Neuron (in vitro differentiated cells): ENCODE data around the gene PAPLN.
"Not testable (repeated sequence)": the region's sequence is repeated elsewhere in the genome, so short reads cannot be mapped to it uniquely, and the experiment has no call there.

Experiments
- H2AFZ ChIP-seq: one replicate; pipeline ENCODE4 v1.6.1; 2013; ENCODE audit warnings: low read depth, mild to moderate bottlenecking, inconsistent platforms, low read length, moderate library complexity
- H3K27me3 ChIP-seq: one replicate; pipeline ENCODE4 v1.6.1; 2013; ENCODE audit warnings: low read length; ENCODE audit not compliant: insufficient read depth
- H3K36me3 ChIP-seq: one replicate; pipeline ENCODE4 v1.6.1; 2013; ENCODE audit warnings: low read length; ENCODE audit not compliant: insufficient read depth
- H3K4me1 ChIP-seq: one replicate; pipeline ENCODE4 v1.6.1; 2013; ENCODE audit warnings: low read length; ENCODE audit not compliant: insufficient read depth
- H3K4me3 ChIP-seq: 2 replicates; pipeline ENCODE4 v1.5.1; 2013; ENCODE audit warnings: mild to moderate bottlenecking, low read length, moderate library complexity
- H3K9me3 ChIP-seq: one replicate; pipeline ENCODE4 v1.6.1; 2013; ENCODE audit warnings: low read length

The PAPLN gene

DNA sequence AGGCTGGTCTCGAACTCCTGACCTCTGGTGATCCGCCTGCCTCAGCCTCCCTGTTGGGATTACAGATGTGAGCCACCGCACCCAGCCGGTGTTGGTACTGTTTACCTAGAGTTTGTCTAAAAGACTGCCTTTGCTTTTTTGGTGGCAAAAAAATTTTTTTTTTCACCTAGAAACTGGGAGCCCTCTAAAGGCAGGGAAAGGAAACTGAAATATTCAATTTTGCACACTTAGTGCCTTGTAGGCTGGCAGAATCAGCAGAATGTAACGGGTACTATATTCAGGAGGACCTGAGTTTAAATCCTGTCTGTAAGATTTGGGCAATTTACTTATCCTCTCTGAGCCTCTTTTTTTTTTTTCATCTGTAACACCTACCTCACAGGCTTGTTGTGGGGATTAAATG is 43.6 kb downstream of the PAPLN start:
- no peaks in the 10 kb centered on the region for H3K9me3 ChIP-seq
- no peak overlapping the region for H3K4me3 ChIP-seq
- peaks cover 43% of the 10 kb centered on the region for H3K36me3 ChIP-seq
- H3K27me3 ChIP-seq: no peaks in the 10 kb centered on the region
- no peak overlapping the region for H2AFZ ChIP-seq
- H3K4me1 ChIP-seq: no peaks in the 10 kb centered on the region

DNA sequence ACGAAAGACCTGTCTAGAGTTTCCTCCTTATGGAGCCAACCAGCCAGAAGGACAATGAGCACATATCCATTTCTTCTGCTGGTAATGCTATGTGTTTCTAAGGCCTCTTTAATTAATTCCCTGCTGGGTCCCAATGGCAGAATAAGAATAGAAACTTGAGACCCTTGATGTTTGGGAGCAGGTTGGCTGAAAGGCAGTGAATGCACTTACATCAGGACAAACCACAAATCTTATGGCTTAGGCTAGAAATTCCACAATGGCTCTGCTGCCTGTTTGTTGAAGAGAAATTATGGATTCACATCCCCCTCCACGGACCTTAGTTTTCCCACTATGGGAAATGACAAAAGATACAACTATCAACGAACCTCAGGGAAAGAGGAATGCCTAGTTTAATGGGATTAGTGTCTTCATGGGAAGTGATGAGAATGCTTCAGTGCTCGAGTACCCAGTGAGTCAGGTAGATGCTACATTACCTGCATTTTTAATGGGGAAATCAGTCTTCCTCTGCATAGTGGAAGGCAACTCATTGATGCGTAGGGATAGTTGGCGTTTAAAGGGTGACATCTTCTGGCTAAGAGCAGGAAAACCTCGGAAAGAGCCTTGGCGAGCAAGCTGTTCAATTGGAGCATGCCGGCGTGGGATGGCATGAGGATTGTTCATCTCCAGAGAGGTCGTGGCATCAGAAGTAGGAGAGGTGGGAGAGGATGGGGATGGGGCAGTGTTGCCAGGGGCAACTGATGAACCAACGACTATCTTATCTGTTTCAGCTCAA is 46.5 kb downstream of the PAPLN start:
- H3K36me3 ChIP-seq: peaks cover 30% of the 10 kb centered on the region
- no peaks in the 10 kb centered on the region for H3K9me3 ChIP-seq
- no peaks in the 10 kb centered on the region for H3K4me1 ChIP-seq
- H3K27me3 ChIP-seq: no peaks in the 10 kb centered on the region
- no peak overlapping the region for H3K4me3 ChIP-seq
- H2AFZ ChIP-seq: no peak overlapping the region

DNA sequence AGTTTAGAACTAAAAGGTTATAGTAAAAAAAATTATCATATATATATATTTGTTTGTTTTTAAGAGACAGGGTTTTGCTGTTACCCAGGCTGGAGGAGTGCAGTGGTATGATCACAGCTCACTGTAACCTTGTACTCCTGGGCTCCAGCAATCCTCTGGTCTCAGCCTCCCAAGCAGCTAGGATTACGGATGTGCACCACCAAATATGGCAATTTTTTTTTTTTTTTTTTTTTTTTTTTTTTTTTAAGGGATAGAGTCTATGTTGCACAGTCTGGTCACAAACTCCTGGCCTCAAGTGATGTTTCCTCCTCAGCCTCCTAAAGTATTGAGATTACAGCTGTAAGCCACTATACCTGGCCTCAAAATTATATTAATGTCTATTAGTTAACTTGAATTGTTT is 48.7 kb downstream of the PAPLN start:
- no peak overlapping the region for H3K4me3 ChIP-seq
- H3K4me1 ChIP-seq: no peaks in the 10 kb centered on the region
- no peak overlapping the region for H2AFZ ChIP-seq
- H3K9me3 ChIP-seq: no peaks in the 10 kb centered on the region
- H3K36me3 ChIP-seq: peaks cover 25% of the 10 kb centered on the region
- no peaks in the 10 kb centered on the region for H3K27me3 ChIP-seq

DNA sequence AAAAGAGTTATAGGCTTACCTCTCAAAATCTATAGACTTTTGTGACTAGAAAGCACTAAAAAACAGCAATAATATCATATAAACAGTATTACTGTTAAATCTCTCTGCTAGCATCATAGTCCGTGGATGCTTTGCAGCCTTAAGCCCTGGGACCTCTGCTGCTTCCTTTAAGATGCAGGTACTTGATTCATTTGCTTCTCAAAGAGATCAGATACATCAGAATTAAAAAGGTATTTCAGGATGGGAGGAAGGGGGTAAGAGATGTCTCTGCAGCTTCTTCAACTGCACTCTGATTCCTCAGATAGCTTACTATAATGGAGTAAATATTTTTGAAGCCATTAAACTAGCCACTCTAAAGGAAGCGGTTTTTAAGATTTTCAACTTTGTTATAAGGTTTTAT is 49.3 kb downstream of the PAPLN start:
- H3K9me3 ChIP-seq: no peaks in the 10 kb centered on the region
- H3K36me3 ChIP-seq: peaks cover 24% of the 10 kb centered on the region

DNA sequence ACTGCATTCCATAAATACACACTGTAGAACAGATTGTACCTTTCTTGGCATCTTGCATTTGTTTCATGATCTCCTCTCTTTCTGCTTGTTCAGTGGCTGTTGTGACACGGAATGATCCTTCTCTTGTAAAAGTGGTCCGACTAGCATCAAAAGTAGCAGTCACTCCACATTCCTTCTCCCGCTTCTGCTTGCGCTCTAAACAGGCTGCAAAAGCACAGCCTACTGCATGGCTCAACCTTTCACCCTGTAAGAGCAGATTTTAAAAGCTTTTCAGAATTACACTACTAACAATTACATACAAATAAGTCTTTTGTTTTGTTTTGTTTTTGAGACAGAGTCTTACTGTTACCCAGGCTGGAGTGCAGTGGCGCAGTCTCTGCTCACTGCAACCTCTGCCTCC is 49.8 kb downstream of the PAPLN start:
- no peak overlapping the region for H2AFZ ChIP-seq
- H3K36me3 ChIP-seq: peaks cover 19% of the 10 kb centered on the region
- H3K9me3 ChIP-seq: no peaks in the 10 kb centered on the region
- no peaks in the 10 kb centered on the region for H3K4me1 ChIP-seq
- H3K27me3 ChIP-seq: no peaks in the 10 kb centered on the region
- no peak overlapping the region for H3K4me3 ChIP-seq

More for the DNA sequence above, 49.3 kb downstream of the PAPLN start:
- no peak overlapping the region for H3K4me3 ChIP-seq
- no peaks in the 10 kb centered on the region for H3K27me3 ChIP-seq
- no peaks in the 10 kb centered on the region for H3K4me1 ChIP-seq
- no peak overlapping the region for H2AFZ ChIP-seq

DNA sequence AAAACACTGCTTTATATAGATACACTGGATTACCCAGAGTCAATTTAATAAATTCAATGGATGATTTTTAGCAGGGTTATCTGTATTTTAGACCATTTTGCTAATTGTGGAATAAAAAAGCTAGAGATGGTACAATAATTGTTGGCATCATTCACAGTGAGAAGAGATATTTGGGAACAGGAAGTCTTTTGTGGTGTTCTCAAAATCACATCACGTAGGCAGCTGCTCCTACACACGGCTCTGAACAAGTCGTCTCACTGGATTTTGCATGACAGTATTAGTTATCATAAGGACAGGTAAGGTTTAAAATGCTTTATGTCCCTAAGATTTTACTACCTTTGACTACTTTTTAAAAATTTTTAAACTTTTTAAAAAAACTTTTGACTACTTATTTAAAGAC is 52.0 kb downstream of the PAPLN start:
- H2AFZ ChIP-seq: no peak overlapping the region
- no peaks in the 10 kb centered on the region for H3K9me3 ChIP-seq
- H3K4me3 ChIP-seq: no peak overlapping the region
- H3K27me3 ChIP-seq: no peaks in the 10 kb centered on the region
- no peaks in the 10 kb centered on the region for H3K4me1 ChIP-seq
- H3K36me3 ChIP-seq: peaks cover 2% of the 10 kb centered on the region

DNA sequence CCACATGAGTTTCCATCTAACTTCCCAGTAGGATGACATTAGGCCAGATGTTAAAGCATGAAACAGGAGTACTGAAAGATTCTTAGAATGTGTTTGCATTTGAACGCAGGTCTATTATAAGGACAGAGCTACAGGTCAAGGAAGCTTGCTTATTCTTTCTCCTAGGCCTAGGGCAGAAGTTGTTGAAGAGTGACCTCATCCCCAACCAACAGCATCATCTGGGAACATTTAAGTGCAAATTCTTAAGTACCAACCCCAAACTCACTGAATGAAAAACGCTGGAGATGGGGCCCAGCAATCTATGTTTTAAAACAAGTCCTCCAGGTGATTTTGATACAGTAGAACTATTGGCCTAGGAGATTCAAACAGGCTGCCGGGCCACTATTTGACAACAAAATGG is 52.4 kb downstream of the PAPLN start:
- no peaks in the 10 kb centered on the region for H3K9me3 ChIP-seq
- no peak overlapping the region for H3K4me3 ChIP-seq
- H3K4me1 ChIP-seq: no peaks in the 10 kb centered on the region
- no peaks in the 10 kb centered on the region for H3K27me3 ChIP-seq
- H2AFZ ChIP-seq: no peak overlapping the region
- H3K36me3 ChIP-seq: peaks cover 2% of the 10 kb centered on the region

DNA sequence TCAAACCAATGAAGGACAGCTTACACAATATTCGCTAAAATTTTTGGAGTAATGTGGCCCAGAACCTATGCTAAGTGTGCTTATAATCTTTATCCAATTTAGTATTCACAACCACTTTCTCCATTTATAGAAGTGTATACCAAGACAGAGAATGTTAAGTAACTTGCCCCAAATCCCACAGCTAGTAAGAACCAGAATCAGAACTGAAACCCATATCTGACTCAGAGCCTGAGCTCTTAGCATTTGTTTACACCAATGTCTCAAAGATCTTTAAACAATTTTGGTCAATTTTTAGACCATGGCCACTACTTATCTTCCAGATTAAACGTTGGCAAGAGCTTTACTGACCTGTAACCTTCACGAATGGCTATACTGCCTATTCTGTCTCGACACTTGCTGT is 53.0 kb downstream of the PAPLN start:
- Histone ChIP-seq H2AFZ (no peak overlapping the region), H3K4me3 (no peak overlapping the region), H3K4me1 (no peaks in the 10 kb centered on the region), H3K9me3 (no peaks in the 10 kb centered on the region), H3K36me3 (peaks cover 2% of the 10 kb centered on the region), H3K27me3 (no peaks in the 10 kb centered on the region)

DNA sequence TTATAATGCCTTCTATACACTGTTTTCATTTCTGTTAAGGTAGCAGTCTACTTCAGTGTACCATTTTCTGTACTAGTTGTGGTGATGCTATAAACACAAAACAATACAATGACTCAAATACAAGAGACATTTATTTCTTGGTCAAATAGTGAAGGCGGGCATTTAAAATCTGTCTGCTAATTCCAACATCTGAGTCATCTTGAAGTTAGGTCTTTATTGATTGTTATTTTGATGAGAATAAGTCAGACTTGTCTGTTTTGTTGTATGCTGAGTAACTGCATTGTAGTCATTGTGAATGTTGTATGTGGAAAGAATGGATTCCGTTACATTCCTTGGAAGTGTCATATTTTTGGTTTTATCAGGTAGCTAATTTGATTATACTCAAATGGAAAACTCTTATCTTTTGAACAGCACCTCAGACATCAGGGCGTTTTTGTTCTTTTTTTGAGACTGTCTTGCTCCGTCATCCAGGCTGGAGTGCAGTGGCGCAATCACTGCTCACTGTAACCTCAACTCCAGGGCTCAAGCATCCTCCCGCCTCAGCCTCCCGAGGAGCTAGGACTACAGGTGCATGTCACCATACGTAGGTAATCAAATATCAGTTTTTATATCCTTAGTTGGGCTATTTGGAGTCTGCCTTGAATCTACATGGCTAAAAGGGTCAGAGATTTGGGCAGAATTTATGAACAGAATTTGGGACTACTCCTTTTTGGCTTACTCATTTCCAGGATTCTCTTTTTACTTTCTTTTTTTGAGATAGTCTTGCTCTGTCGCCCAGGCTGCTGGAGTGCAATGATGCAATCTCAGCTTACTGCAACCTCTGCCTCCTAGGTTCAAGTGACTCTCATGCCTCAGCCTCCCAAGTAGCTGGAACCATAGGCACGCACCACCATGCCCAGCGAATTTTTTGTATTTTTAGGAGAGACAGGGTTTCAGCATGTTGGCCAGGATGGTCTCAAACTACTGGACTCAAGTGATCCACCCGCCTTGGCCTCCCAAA is 56.8 kb downstream of the PAPLN start:
- no peak overlapping the region for H3K4me3 ChIP-seq
- H3K27me3 ChIP-seq: no peaks in the 10 kb centered on the region
- H3K4me1 ChIP-seq: no peaks in the 10 kb centered on the region
- H2AFZ ChIP-seq: no peak overlapping the region
- no peaks in the 10 kb centered on the region for H3K9me3 ChIP-seq
- H3K36me3 ChIP-seq: no peaks in the 10 kb centered on the region

DNA sequence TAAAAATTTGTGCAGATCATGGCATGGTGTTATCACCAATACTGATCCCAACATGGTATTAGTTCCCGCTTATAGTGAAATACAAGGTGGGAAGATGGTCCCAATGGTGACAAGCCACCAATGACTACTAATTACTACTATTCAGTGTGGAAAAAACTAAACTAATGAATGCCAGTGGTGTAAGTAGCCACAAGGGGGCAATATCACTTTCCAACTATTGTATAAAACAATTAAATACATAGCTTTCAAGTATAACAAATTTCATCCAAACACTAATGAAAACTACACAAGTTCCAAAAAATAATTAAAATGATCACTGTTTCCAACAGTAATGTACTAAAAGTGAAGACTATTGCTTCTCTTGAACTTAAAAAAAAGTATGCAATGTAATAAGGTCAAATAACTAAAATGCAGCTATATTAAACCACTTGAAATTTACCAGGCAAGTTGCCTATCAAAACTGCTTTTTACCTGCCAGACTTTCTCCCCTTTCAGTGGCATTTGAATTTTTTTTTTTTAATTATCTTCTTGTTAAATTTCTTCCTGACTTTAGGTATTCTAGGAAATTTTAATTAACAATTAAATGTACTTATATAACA is 58.0 kb downstream of the PAPLN start:
- H3K4me1 ChIP-seq: no peaks in the 10 kb centered on the region

DNA sequence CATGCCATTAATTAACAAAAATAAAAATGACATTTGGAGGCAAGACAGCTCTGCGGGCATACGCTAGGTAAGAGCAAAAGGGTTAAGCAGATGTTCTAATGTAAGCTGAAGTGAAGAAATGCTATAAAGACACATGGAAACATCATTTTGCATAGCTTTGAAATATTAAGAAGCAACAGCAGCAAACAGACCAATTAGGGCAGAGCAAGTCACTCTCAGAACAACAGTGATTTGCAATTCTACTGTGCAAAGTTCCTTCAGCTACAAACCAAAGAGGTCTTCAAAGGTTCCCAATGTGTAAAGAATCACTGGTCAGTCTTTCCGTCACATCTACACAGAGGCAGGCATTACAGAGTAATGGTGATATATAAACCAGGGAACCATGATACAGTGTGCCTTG is 68.2 kb downstream of the PAPLN start:
- no peak overlapping the region for H2AFZ ChIP-seq
- H3K9me3 ChIP-seq: no peaks in the 10 kb centered on the region

More for the DNA sequence above, 58.0 kb downstream of the PAPLN start:
- Histone ChIP-seq H3K27me3 (no peaks in the 10 kb centered on the region), H2AFZ (no peak overlapping the region), H3K9me3 (no peaks in the 10 kb centered on the region), H3K4me3 (no peak overlapping the region), H3K36me3 (no peaks in the 10 kb centered on the region)

DNA sequence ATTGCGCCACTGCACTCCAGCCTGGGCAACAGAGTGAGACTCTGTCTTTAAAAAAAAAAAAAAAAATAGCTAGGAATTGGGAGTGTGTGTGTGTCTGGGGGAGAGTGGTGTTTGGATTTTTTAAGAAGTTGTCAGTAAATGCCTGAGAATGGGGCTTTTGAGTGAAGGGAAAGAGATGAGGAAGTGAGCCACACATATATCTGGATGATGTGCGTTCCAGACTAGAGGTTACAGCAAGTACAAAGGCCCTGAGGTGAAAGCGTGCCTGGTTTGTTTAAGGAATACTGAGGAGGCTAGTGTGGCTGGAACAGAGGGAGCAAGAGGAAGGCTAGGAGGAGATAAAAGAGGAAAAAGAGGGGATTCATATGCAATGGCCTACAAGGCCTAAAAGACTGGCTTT is 70.0 kb downstream of the PAPLN start:
- H3K4me1 ChIP-seq: peaks cover 6% of the 10 kb centered on the region
- no peak overlapping the region for H2AFZ ChIP-seq
- no peak overlapping the region for H3K4me3 ChIP-seq
- H3K9me3 ChIP-seq: no peaks in the 10 kb centered on the region
- no peaks in the 10 kb centered on the region for H3K36me3 ChIP-seq
- no peaks in the 10 kb centered on the region for H3K27me3 ChIP-seq

More for the DNA sequence above, 68.2 kb downstream of the PAPLN start:
- Histone ChIP-seq H3K27me3 (no peaks in the 10 kb centered on the region), H3K36me3 (no peaks in the 10 kb centered on the region), H3K4me3 (no peak overlapping the region), H3K4me1 (peaks cover 6% of the 10 kb centered on the region)

DNA sequence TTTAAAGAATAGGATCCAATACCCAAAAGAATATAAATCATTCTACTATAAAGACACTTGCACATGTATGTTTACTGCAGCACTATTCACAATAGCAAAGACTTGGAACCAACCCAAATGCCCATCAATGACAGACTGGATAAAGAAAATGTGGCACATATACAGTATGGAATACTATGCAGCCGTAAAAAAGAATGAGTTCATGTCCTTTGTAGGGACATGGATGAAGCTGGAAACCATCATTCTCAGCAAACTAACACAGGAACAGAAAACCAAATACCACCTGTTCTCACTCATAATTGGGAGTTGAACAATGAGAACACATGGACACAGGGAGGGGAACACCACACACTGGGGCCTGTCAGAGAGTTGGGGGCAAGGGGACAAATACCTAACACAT is 71.9 kb downstream of the PAPLN start:
- H3K27me3 ChIP-seq, H3K4me1 ChIP-seq, H2AFZ ChIP-seq, H3K9me3 ChIP-seq, H3K4me3 ChIP-seq, H3K36me3 ChIP-seq: not testable (repeated sequence)
